Stimulated activated CD8-positive, alpha-beta memory T cell treated with anti-CD3 and anti-CD28 coated beads, Interleukin-7, amount 100 ng/mL, for 1 hour (primary cell): ENCODE results near the gene PINLYP.

Source experiments
- DNase-seq, 2 donors: peaks; one replicate each; pipeline ENCODE4 v3.0.0-alpha.2; 2020; ENCODE audit warnings: low read depth in 2 of 2

Gene PINLYP

GRCh38 chr19:43548706-43549105 lies 26.9 kb upstream of the PINLYP start:
- no peak for DNase-seq

GRCh38 chr19:43551399-43552197 lies 24.0 kb upstream of the PINLYP start:
- DNase-seq = no peak

- no peak for DNase-seq
These were observed 23.5 kb upstream of the PINLYP start for GRCh38 chr19:43552198-43552450.

- no peak for DNase-seq
These were observed 23.0 kb upstream of the PINLYP start for GRCh38 chr19:43552616-43553015.

GRCh38 chr19:43553656-43554055 lies 21.9 kb upstream of the PINLYP start:
- DNase-seq = no peak

GRCh38 chr19:43554317-43554895 lies 21.2 kb upstream of the PINLYP start:
- no peak for DNase-seq

GRCh38 chr19:43555185-43555770 lies 20.3 kb upstream of the PINLYP start:
- peak; percentile 59 to 68 for DNase-seq

GRCh38 chr19:43560687-43561086 lies 14.9 kb upstream of the PINLYP start:
- DNase-seq = no peak

- no peak for DNase-seq
These were observed 14.2 kb upstream of the PINLYP start for GRCh38 chr19:43561139-43561970.

- no peak for DNase-seq
These were observed 13.3 kb upstream of the PINLYP start for GRCh38 chr19:43562226-43562697.

- DNase-seq = peak; percentile 55 to 59
These were observed 12.8 kb upstream of the PINLYP start for GRCh38 chr19:43562698-43563241.

GRCh38 chr19:43563816-43564457 lies 11.7 kb upstream of the PINLYP start:
- no peak for DNase-seq

- no peak for DNase-seq
These were observed 10.8 kb upstream of the PINLYP start for GRCh38 chr19:43564800-43565199.

- no peak for DNase-seq
These were observed 5.9 kb upstream of the PINLYP start for GRCh38 chr19:43569657-43570056.

- no peak for DNase-seq
These were observed 5.3 kb upstream of the PINLYP start for GRCh38 chr19:43570174-43570791.

- no peak for DNase-seq
These were observed 3.4 kb upstream of the PINLYP start for GRCh38 chr19:43572171-43572588.

GRCh38 chr19:43574424-43575155 lies 1.0 kb upstream of the PINLYP start:
- DNase-seq = no peak

GRCh38 chr19:43575955-43576878 lies 616 bp downstream of the PINLYP start:
- no peak for DNase-seq

GRCh38 chr19:43578787-43579186 lies 3.2 kb downstream of the PINLYP start:
- no peak for DNase-seq
